Liver (tissue), 9 donors: Measurements from ENCODE around the gene TEX264. TPM values are rescaled to one million over a fixed set of nuclear protein-coding genes. Genes with fewer than 3 reads are reported as not detected.

ENCODE experiments used
- DNase-seq: peaks from one replicate; pipeline ENCODE4 v3.0.0-alpha.2; 2017; ENCODE audit warnings: low spot score
- H3K27ac ChIP-seq, 2 donors: one replicate each; pipeline ENCODE4 v1.7.0; 2013; ENCODE audit warnings: inconsistent platforms in 2 of 2, low read length in 2 of 2, control low read depth in 1 of 2, low read depth in 1 of 2, mild to moderate bottlenecking in 1 of 2
- H3K27me3 ChIP-seq, 4 donors: one replicate each; pipeline versions ENCODE4 v1.6.1 to v1.7.0; 2013; ENCODE audit warnings: low read length in 3 of 4, inconsistent platforms in 1 of 4, mild to moderate bottlenecking in 1 of 4, moderate library complexity in 1 of 4; ENCODE audit not compliant: control insufficient read depth in 4 of 4, insufficient read depth in 4 of 4
- H3K36me3 ChIP-seq, 4 donors: one replicate each; pipeline versions ENCODE4 v1.6.1 to v1.7.0; 2013; ENCODE audit warnings: low read length in 3 of 4, mild to moderate bottlenecking in 3 of 4, low read depth in 1 of 4, moderate library complexity in 1 of 4; ENCODE audit not compliant: control insufficient read depth in 4 of 4, insufficient read depth in 3 of 4
- H3K4me1 ChIP-seq, 4 donors: one replicate each; pipeline versions ENCODE4 v1.6.1 to v1.7.0; 2013; ENCODE audit warnings: low read length in 3 of 4, mild to moderate bottlenecking in 3 of 4, moderate library complexity in 1 of 4; ENCODE audit not compliant: control insufficient read depth in 4 of 4, insufficient read depth in 4 of 4
- H3K4me3 ChIP-seq, 3 donors: one replicate each; pipeline versions ENCODE4 v1.6.1 to v1.7.0; 2013; ENCODE audit warnings: low read length in 3 of 3, control low read depth in 1 of 3, low read depth in 1 of 3, mild to moderate bottlenecking in 1 of 3
- H3K9ac ChIP-seq, 2 donors: one replicate each; pipeline ENCODE4 v1.7.0; 2013; ENCODE audit warnings: low read length in 2 of 2, mild to moderate bottlenecking in 2 of 2, moderate library complexity in 2 of 2, control low read depth in 1 of 2, low read depth in 1 of 2
- H3K9me3 ChIP-seq, 4 donors: one replicate each; pipeline versions ENCODE4 v1.6.1 to v1.7.0; 2013; ENCODE audit warnings: low read length in 3 of 4; ENCODE audit not compliant: control insufficient read depth in 4 of 4
- EGR1 ChIP-seq, 2 donors: IDR thresholded peaks; 2 replicates each; pipeline ENCODE4 v1.6.1; 2016 to 2018; ENCODE audit warnings: antibody characterized with exemption in 2 of 2, low read depth in 2 of 2
- FOXA1 ChIP-seq: IDR thresholded peaks from 2 replicates; pipeline ENCODE4 v1.6.1; 2016; ENCODE audit warnings: antibody characterized with exemption
- FOXA2 ChIP-seq: IDR thresholded peaks from 2 replicates; pipeline ENCODE4 v1.6.1; 2016; ENCODE audit warnings: antibody characterized with exemption
- GABPA ChIP-seq, 2 donors: IDR thresholded peaks in 1 of 2; conservative IDR thresholded peaks in 1 of 2; 2 replicates each; pipeline ENCODE4 v1.6.1; 2016; ENCODE audit warnings: antibody characterized with exemption in 2 of 2, mild to moderate bottlenecking in 1 of 2, moderate library complexity in 1 of 2
- HNF4A ChIP-seq, 2 donors: conservative IDR thresholded peaks; 2 replicates each; pipeline ENCODE4 v1.6.1; 2016; ENCODE audit warnings: antibody characterized with exemption in 2 of 2, mild to moderate bottlenecking in 2 of 2
- HNF4G ChIP-seq: IDR thresholded peaks from 2 replicates; pipeline ENCODE4 v1.6.1; 2016; ENCODE audit warnings: antibody characterized with exemption
- JUND ChIP-seq, 2 donors: IDR thresholded peaks; 2 replicates each; pipeline ENCODE4 v1.6.1; 2016; ENCODE audit warnings: antibody characterized with exemption in 2 of 2
- NR2F2 ChIP-seq: IDR thresholded peaks from 2 replicates; pipeline ENCODE4 v1.6.1; 2016; ENCODE audit warnings: antibody characterized with exemption
- RAD21 ChIP-seq, 2 donors: IDR thresholded peaks; 2 replicates each; pipeline ENCODE4 v1.6.1; 2016; ENCODE audit warnings: antibody characterized with exemption in 2 of 2, mild to moderate bottlenecking in 2 of 2
- RXRA ChIP-seq, 2 donors: IDR thresholded peaks; 2 replicates each; pipeline ENCODE4 v1.6.1; 2017 to 2018; ENCODE audit warnings: antibody characterized with exemption in 2 of 2, mild to moderate bottlenecking in 1 of 2
- SP1 ChIP-seq: IDR thresholded peaks from 2 replicates; pipeline ENCODE4 v1.6.1; 2018; ENCODE audit warnings: antibody characterized with exemption, mild to moderate bottlenecking
- TAF1 ChIP-seq: conservative IDR thresholded peaks from 2 replicates; pipeline ENCODE4 v1.6.1; 2016; ENCODE audit warnings: antibody characterized with exemption, mild to moderate bottlenecking
- YY1 ChIP-seq: IDR thresholded peaks from 2 replicates; pipeline ENCODE4 v1.6.1; 2016; ENCODE audit warnings: antibody characterized with exemption, mild to moderate bottlenecking
- WGBS: extraction: QIAGEN DNeasy Blood & Tissue Kit; methylation state at CpG from one replicate; pipeline ENCODE4 v1.1.7; 2013; 5-methylcytosine and 5-hydroxymethylcytosine counted together
- polyA plus RNA-seq, 2 donors: library from polyadenylated mRNA; stranded (reverse) in 1 of 2; unstranded in 1 of 2; fragments of 200-250 nt in 1 of 2; fragments of >200 nt in 1 of 2; fragmentation: Nextera tagmentation in 1 of 2; extraction: Ambion mirVana in 1 of 2; gene quantifications; one replicate each; pipeline versions ENCODE4 v1.2.1 to v1.2.3, GENCODE V29; 2013 to 2015
- total RNA-seq, 2 donors: library from RNA; depleted of rRNA; stranded (reverse); fragments of >200 nt; gene quantifications; one replicate each; pipeline ENCODE4 v1.2.3, GENCODE V29; 2014
- TF ChIP-seq, protein P1 (sequence below): IDR thresholded peaks from 2 replicates; pipeline ENCODE4 v1.6.1; 2016; ENCODE audit warnings: antibody characterized with exemption, mild to moderate bottlenecking
- TF ChIP-seq, protein P2 (sequence below): fragments of 150-350 bp; IDR thresholded peaks from 2 replicates; pipeline ENCODE4 v1.5.1; 2017; ENCODE audit warnings: improper control_type of control experiment, low read depth, low read length; ENCODE audit not compliant: missing input control
- TF ChIP-seq, protein P3 (sequence below): IDR thresholded peaks from 2 replicates; pipeline ENCODE4 v1.6.1; 2016; ENCODE audit warnings: antibody characterized with exemption
- TF ChIP-seq, protein P4 (sequence below): IDR thresholded peaks from 2 replicates; pipeline ENCODE4 v1.6.1; 2016; ENCODE audit warnings: antibody characterized with exemption
- donor health status: healthy.
- donor health status: healthy.
- donor health status: healthy.
- donor health status: healthy.
- donor health status: healthy.

Gene TEX264
- total and polyA plus RNA-seq, 4 donors = 21.2 to 48.4 (median 35.6) TPM

DNA sequence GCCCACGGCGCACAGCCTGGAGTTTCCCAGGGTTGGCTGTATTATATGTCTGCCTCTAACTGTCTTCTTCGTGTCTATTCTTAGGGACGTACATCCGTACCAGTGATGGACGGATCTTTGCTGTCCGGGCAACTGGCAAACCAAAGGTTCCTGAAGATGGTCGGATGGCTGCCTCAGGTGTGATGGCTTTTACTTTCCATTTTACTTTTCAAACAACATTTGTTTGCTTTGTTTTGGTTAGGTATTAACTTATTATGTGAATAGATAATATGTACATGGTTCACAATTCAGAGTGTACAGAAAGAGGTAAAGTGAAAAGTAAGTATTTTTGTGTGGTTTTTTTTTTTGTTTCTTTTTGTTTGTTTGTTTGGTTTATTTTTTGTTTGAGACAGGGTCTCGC, 11.1 kb upstream of the TEX264 start:
- peaks cover 7 to 52% (median 33%) of the 10 kb centered on the region in 4 donors for H3K36me3 ChIP-seq
- peak overlapping the region in 1 of 2 donors; percentile 29 for H3K27ac ChIP-seq
- no peaks in the 10 kb centered on the region for H3K9me3 ChIP-seq
- 75% methylated on average over 9 of the region's 9 CpGs for WGBS
- TF ChIP-seq, protein P1, sequence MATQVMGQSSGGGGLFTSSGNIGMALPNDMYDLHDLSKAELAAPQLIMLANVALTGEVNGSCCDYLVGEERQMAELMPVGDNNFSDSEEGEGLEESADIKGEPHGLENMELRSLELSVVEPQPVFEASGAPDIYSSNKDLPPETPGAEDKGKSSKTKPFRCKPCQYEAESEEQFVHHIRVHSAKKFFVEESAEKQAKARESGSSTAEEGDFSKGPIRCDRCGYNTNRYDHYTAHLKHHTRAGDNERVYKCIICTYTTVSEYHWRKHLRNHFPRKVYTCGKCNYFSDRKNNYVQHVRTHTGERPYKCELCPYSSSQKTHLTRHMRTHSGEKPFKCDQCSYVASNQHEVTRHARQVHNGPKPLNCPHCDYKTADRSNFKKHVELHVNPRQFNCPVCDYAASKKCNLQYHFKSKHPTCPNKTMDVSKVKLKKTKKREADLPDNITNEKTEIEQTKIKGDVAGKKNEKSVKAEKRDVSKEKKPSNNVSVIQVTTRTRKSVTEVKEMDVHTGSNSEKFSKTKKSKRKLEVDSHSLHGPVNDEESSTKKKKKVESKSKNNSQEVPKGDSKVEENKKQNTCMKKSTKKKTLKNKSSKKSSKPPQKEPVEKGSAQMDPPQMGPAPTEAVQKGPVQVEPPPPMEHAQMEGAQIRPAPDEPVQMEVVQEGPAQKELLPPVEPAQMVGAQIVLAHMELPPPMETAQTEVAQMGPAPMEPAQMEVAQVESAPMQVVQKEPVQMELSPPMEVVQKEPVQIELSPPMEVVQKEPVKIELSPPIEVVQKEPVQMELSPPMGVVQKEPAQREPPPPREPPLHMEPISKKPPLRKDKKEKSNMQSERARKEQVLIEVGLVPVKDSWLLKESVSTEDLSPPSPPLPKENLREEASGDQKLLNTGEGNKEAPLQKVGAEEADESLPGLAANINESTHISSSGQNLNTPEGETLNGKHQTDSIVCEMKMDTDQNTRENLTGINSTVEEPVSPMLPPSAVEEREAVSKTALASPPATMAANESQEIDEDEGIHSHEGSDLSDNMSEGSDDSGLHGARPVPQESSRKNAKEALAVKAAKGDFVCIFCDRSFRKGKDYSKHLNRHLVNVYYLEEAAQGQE = no peak
- TF ChIP-seq YY1 = peak; percentile 77
- peaks cover 2 to 27% (median 18%) of the 10 kb centered on the region in 4 donors for H3K4me1 ChIP-seq
- no peaks in the 10 kb centered on the region for H3K27me3 ChIP-seq
- no peak for DNase-seq
- no peak overlapping the region for H3K4me3 ChIP-seq
- H3K9ac ChIP-seq = no peak overlapping the region

DNA sequence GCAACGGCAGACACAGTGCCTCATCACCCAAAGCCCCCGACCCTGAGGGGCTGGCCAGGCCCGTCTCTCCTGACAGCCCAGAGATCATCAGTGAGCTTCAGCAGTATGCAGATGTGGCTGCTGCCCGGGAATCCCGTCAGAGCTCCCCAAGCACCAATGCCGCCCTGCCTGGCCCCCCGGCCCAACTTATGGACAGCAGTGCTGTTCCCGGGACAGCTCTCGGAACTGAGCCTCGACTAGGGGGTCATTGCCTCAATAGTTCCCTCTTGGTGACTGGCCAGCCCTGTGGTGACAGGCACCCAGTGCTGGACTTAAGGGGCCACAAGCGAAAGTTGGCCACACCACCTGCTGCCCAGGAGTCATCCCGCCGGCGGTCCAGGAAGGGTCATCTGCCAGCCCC, 8.6 kb upstream of the TEX264 start:
- WGBS = 96% methylated on average over 14 of the region's 14 CpGs
- H3K4me3 ChIP-seq = no peak overlapping the region
- no peaks in the 10 kb centered on the region for H3K27me3 ChIP-seq
- no peak for TF ChIP-seq HNF4A (conservative IDR thresholded peaks at IDR 0.05)
- no peak for TF ChIP-seq FOXA2
- TF ChIP-seq SP1 = no peak
- TF ChIP-seq EGR1 (IDR thresholded peaks at IDR 0.05; ENCODE audit: low read depth in 2 of 2) = no peak
- no peak for TF ChIP-seq FOXA1
- H3K9ac ChIP-seq = no peak overlapping the region
- peaks cover 7 to 49% (median 29%) of the 10 kb centered on the region in 4 donors for H3K36me3 ChIP-seq
- H3K27ac ChIP-seq = no peak overlapping the region
- no peaks in the 10 kb centered on the region for H3K9me3 ChIP-seq
- H3K4me1 ChIP-seq = peaks cover 0 to 17% (median 9%) of the 10 kb centered on the region in 4 donors
- no peak for DNase-seq

DNA sequence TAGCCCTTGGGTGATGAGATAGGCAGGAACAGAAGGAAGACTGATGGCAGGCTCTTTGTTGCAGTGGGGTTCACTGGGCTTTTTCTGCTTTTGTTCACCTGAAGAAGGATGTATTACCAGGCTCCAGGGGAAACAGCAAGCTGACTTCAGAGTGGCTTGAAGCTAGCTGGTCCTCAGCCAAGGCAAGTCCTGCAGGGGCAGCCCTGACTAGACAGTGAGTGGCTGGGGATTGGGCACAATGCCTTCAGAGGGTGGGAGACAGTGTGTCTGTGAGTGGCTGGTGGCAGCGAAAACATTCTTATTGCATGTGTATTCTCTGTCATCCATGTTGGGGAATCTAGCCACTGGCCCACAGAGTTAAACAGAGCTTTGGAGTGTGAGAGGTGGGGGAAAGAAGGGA, 2.3 kb upstream of the TEX264 start:
- no peaks in the 10 kb centered on the region for H3K9me3 ChIP-seq
- H3K27ac ChIP-seq = no peak overlapping the region
- H3K4me3 ChIP-seq = no peak overlapping the region
- no peak overlapping the region for H3K9ac ChIP-seq
- no peak for DNase-seq
- WGBS = 97% methylated on average over 1 of the region's 1 CpG
- H3K27me3 ChIP-seq = no peaks in the 10 kb centered on the region
- peaks cover 0 to 11% (median 2%) of the 10 kb centered on the region in 4 donors for H3K36me3 ChIP-seq
- peaks cover 4 to 41% (median 32%) of the 10 kb centered on the region in 4 donors for H3K4me1 ChIP-seq
- no peak for TF ChIP-seq HNF4G
- TF ChIP-seq, protein P2, sequence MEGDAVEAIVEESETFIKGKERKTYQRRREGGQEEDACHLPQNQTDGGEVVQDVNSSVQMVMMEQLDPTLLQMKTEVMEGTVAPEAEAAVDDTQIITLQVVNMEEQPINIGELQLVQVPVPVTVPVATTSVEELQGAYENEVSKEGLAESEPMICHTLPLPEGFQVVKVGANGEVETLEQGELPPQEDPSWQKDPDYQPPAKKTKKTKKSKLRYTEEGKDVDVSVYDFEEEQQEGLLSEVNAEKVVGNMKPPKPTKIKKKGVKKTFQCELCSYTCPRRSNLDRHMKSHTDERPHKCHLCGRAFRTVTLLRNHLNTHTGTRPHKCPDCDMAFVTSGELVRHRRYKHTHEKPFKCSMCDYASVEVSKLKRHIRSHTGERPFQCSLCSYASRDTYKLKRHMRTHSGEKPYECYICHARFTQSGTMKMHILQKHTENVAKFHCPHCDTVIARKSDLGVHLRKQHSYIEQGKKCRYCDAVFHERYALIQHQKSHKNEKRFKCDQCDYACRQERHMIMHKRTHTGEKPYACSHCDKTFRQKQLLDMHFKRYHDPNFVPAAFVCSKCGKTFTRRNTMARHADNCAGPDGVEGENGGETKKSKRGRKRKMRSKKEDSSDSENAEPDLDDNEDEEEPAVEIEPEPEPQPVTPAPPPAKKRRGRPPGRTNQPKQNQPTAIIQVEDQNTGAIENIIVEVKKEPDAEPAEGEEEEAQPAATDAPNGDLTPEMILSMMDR = no peak
- TF ChIP-seq RAD21 (IDR thresholded peaks at IDR 0.05) = no peak
- TF ChIP-seq HNF4A (conservative IDR thresholded peaks at IDR 0.05) = no peak
- no peak for TF ChIP-seq EGR1 (IDR thresholded peaks at IDR 0.05; ENCODE audit: low read depth in 2 of 2)
- TF ChIP-seq, protein P3, sequence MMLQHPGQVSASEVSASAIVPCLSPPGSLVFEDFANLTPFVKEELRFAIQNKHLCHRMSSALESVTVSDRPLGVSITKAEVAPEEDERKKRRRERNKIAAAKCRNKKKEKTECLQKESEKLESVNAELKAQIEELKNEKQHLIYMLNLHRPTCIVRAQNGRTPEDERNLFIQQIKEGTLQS = no peak
- TF ChIP-seq JUND (IDR thresholded peaks at IDR 0.05) = no peak
- TF ChIP-seq SP1 = no peak
- TF ChIP-seq, protein P4, sequence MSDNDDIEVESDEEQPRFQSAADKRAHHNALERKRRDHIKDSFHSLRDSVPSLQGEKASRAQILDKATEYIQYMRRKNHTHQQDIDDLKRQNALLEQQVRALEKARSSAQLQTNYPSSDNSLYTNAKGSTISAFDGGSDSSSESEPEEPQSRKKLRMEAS = no peak
- no peak for TF ChIP-seq TAF1
- TF ChIP-seq, protein P1 = no peak
- TF ChIP-seq NR2F2 = no peak
- TF ChIP-seq GABPA (IDR thresholded peaks at IDR 0.05 in 1 of 2, conservative IDR thresholded peaks at IDR 0.05 in 1 of 2) = no peak
- TF ChIP-seq RXRA (IDR thresholded peaks at IDR 0.05) = no peak
- no peak for TF ChIP-seq YY1
- TF ChIP-seq FOXA1 = no peak
